ENCODE measurements around the gene GYS2. TPM values are rescaled to one million over a fixed set of nuclear protein-coding genes. Genes with fewer than 3 reads are reported as not detected.

GYS2 gene
- total RNA-seq, 1 donor from 2014 or later = not detected

- Mint-ChIP-seq H3K27ac (ENCODE audit: unreplicated experiment) (no peak overlapping the region), H3K9me3 (ENCODE audit: unreplicated experiment) (no peaks in the 10 kb centered on the region), H3K36me3 (ENCODE audit: low read depth, unreplicated experiment) (no peaks in the 10 kb centered on the region), H3K27me3 (ENCODE audit: low read depth, unreplicated experiment) (no peaks in the 10 kb centered on the region), H3K4me3 (ENCODE audit: unreplicated experiment) (no peak overlapping the region), H3K4me1 (ENCODE audit: low read depth, unreplicated experiment) (no peaks in the 10 kb centered on the region)
- Histone ChIP-seq H4K20me1 (ENCODE audit: insufficient read depth, low read length) (no peaks in the 10 kb centered on the region), H2AFZ (ENCODE audit: low read depth, low read length) (no peak overlapping the region), H3K9me3 (ENCODE audit: insufficient read depth, low read depth, low read length) (no peaks in the 10 kb centered on the region), H3K9ac (ENCODE audit: low read length) (no peak overlapping the region), H3K36me3 (ENCODE audit: insufficient read depth, low read length) (no peaks in the 10 kb centered on the region), H3K4me1 (ENCODE audit: insufficient read depth, low read length) (no peaks in the 10 kb centered on the region), H3K4me2 (ENCODE audit: low read length) (no peak overlapping the region), H3K4me3 (ENCODE audit: insufficient read depth, low read depth, low read length) (no peak overlapping the region), H3K79me2 (ENCODE audit: insufficient read depth, low read length) (no peaks in the 10 kb centered on the region), H3K27me3 (ENCODE audit: insufficient read depth, low read length) (no peaks in the 10 kb centered on the region), H3K27ac (ENCODE audit: low read depth, low read length) (no peak overlapping the region)
- TF ChIP-seq CTCF (IDR thresholded peaks at IDR 0.05; ENCODE audit: insufficient read depth, low read depth, low read length) = no peak
- DNase-seq (ENCODE audit: low read depth) (no peak), FAIRE-seq (no peak)
Measured at GRCh38 chr12:21562859-21563258, 41.8 kb downstream of the GYS2 start.

- Histone ChIP-seq H4K20me1 (ENCODE audit: insufficient read depth, low read length) (no peaks in the 10 kb centered on the region), H3K36me3 (ENCODE audit: insufficient read depth, low read length) (no peaks in the 10 kb centered on the region), H2AFZ (ENCODE audit: low read depth, low read length) (no peak overlapping the region), H3K27ac (ENCODE audit: low read depth, low read length) (no peak overlapping the region), H3K9me3 (ENCODE audit: insufficient read depth, low read depth, low read length) (no peaks in the 10 kb centered on the region), H3K9ac (ENCODE audit: low read length) (no peak overlapping the region), H3K4me1 (ENCODE audit: insufficient read depth, low read length) (no peaks in the 10 kb centered on the region), H3K27me3 (ENCODE audit: insufficient read depth, low read length) (no peaks in the 10 kb centered on the region), H3K4me2 (ENCODE audit: low read length) (no peak overlapping the region), H3K79me2 (ENCODE audit: insufficient read depth, low read length) (no peaks in the 10 kb centered on the region), H3K4me3 (ENCODE audit: insufficient read depth, low read depth, low read length) (no peak overlapping the region)
- no peaks in the 10 kb centered on the region for H3K9me3 Mint-ChIP-seq (ENCODE audit: unreplicated experiment)
- no peak for TF ChIP-seq CTCF (IDR thresholded peaks at IDR 0.05; ENCODE audit: insufficient read depth, low read depth, low read length)
- TF ChIP-seq EZH2 (IDR thresholded peaks at IDR 0.05; ENCODE audit: insufficient read depth, low read length) = no peak
- no peak overlapping the region for H3K4me3 Mint-ChIP-seq (ENCODE audit: unreplicated experiment)
- no peaks in the 10 kb centered on the region for H3K27me3 Mint-ChIP-seq (ENCODE audit: low read depth, unreplicated experiment)
- no peak overlapping the region for H3K27ac Mint-ChIP-seq (ENCODE audit: unreplicated experiment)
- H3K36me3 Mint-ChIP-seq (ENCODE audit: low read depth, unreplicated experiment) = no peaks in the 10 kb centered on the region
- no peaks in the 10 kb centered on the region for H3K4me1 Mint-ChIP-seq (ENCODE audit: low read depth, unreplicated experiment)
- no peak for FAIRE-seq
- DNase-seq (ENCODE audit: low read depth) = no peak
Measured at GRCh38 chr12:21561158-21561557, 43.5 kb downstream of the GYS2 start.

- Histone ChIP-seq H3K9ac (ENCODE audit: low read length) (no peak overlapping the region), H3K4me3 (ENCODE audit: insufficient read depth, low read depth, low read length) (no peak overlapping the region), H3K27ac (ENCODE audit: low read depth, low read length) (no peak overlapping the region), H3K36me3 (ENCODE audit: insufficient read depth, low read length) (no peaks in the 10 kb centered on the region), H2AFZ (ENCODE audit: low read depth, low read length) (no peak overlapping the region), H4K20me1 (ENCODE audit: insufficient read depth, low read length) (no peaks in the 10 kb centered on the region), H3K4me1 (ENCODE audit: insufficient read depth, low read length) (no peaks in the 10 kb centered on the region), H3K9me3 (ENCODE audit: insufficient read depth, low read depth, low read length) (no peaks in the 10 kb centered on the region), H3K27me3 (ENCODE audit: insufficient read depth, low read length) (no peaks in the 10 kb centered on the region), H3K79me2 (ENCODE audit: insufficient read depth, low read length) (no peaks in the 10 kb centered on the region), H3K4me2 (ENCODE audit: low read length) (no peak overlapping the region)
- H3K4me1 Mint-ChIP-seq (ENCODE audit: low read depth, unreplicated experiment) = no peaks in the 10 kb centered on the region
- H3K36me3 Mint-ChIP-seq (ENCODE audit: low read depth, unreplicated experiment) = no peaks in the 10 kb centered on the region
- H3K9me3 Mint-ChIP-seq (ENCODE audit: unreplicated experiment) = no peaks in the 10 kb centered on the region
- no peak overlapping the region for H3K27ac Mint-ChIP-seq (ENCODE audit: unreplicated experiment)
- TF ChIP-seq EZH2 (IDR thresholded peaks at IDR 0.05; ENCODE audit: insufficient read depth, low read length) = no peak
- no peak for TF ChIP-seq CTCF (IDR thresholded peaks at IDR 0.05; ENCODE audit: insufficient read depth, low read depth, low read length)
- H3K4me3 Mint-ChIP-seq (ENCODE audit: unreplicated experiment) = no peak overlapping the region
- FAIRE-seq (no peak), DNase-seq (ENCODE audit: low read depth) (peak; percentile 39)
- H3K27me3 Mint-ChIP-seq (ENCODE audit: low read depth, unreplicated experiment) = no peaks in the 10 kb centered on the region
Measured at GRCh38 chr12:21559855-21560569, 44.6 kb downstream of the GYS2 start.

All from astrocyte (in vitro differentiated cells and primary cell).